ENCODE data around the gene OR6J1. TPM values are rescaled to one million over a fixed set of nuclear protein-coding genes. Genes with fewer than 3 reads are reported as not detected.

OR6J1 gene
- total and polyA plus RNA-seq, 9 of the 15 experiments (the other 6 are each of a cell fraction or from before 2014, with no cell fraction given): not detected

- TF ChIP-seq ZBTB17 (CRISPR knock-in tag; IDR thresholded peaks at IDR 0.05): no peak
These were observed 49.9 kb downstream of the OR6J1 start (continued) for GRCh38 chr14:22594156-22594716.

GRCh38 chr14:22593601-22594000 is 50.6 kb downstream of the OR6J1 start:
- DNase-seq (ENCODE audit: extremely low read depth in 1 of 4, low spot score in 3 of 4): no peak
- Histone ChIP-seq H3K27ac (ENCODE audit: extremely low read depth, low read depth, low read length) (no peak overlapping the region), H3K36me3 (ENCODE audit: control insufficient read depth, insufficient read depth, low read length) (no peaks in the 10 kb centered on the region), H3K27me3 (ENCODE audit: control insufficient read depth in 2 of 2, insufficient read depth in 2 of 2, low read length in 2 of 2) (no peaks in the 10 kb centered on the region), H3K4me3 (no peak overlapping the region), H3K4me2 (ENCODE audit: insufficient read depth, low read length) (peak overlapping the region; percentile 36; the same call in 1 of the 2 replicates), H3K79me2 (ENCODE audit: control insufficient read depth, insufficient read depth, low read length) (peaks cover 7% of the 10 kb centered on the region), H2AFZ (ENCODE audit: low read depth, low read length) (no peak overlapping the region), H3K9me3 (replicated peaks; ENCODE audit: control insufficient read depth, insufficient read depth, low read depth, low read length) (no peaks in the 10 kb centered on the region), H3K4me1 (replicated peaks in 1 of 2; ENCODE audit: control insufficient read depth in 2 of 2, insufficient read depth in 2 of 2, low read length in 2 of 2) (peaks cover 23 to 46% of the 10 kb centered on the region in 2 experiments), H4K20me1 (replicated peaks; ENCODE audit: control insufficient read depth, insufficient read depth, low read length) (no peaks in the 10 kb centered on the region), H3K9me1 (ENCODE audit: control insufficient read depth, insufficient read depth, low read length) (no peaks in the 10 kb centered on the region), H3K9ac (ENCODE audit: insufficient read depth in 1 of 2, low read depth in 2 of 2, low read length in 2 of 2) (no peak overlapping the region)
- TF ChIP-seq SFPQ (IDR thresholded peaks at IDR 0.05; ENCODE audit: low read depth, low read length): no peak
- no peak for TF ChIP-seq NFIX (CRISPR knock-in tag; IDR thresholded peaks at IDR 0.05; ENCODE audit: low read depth)
- TF ChIP-seq ZNF408 (CRISPR knock-in tag; IDR thresholded peaks at IDR 0.05; ENCODE audit: low read depth): no peak
- TF ChIP-seq HOMEZ (CRISPR knock-in tag; IDR thresholded peaks at IDR 0.05): no peak
- TF ChIP-seq CAMTA2 (CRISPR knock-in tag; conservative IDR thresholded peaks at IDR 0.05): no peak
- no peak for FAIRE-seq
- intact Hi-C loops (cut with micrococcal nuclease): no loop called here
- CTCF ChIA-PET (ENCODE audit: low intra/inter-chr PET ratio): no interaction called here
- WGBS (ENCODE audit: insufficient coverage, low coverage, missing lambda C conversion rate): 0% methylated on average over 1 of the region's 2 CpGs
- BruUV-seq (replicated peaks): no TSS peak
- no peak for ATAC-seq
- POLR2A ChIA-PET: interaction anchor here (0.7 to 1.4 kb wide), 3 partner anchors 9 to 65 kb away, joined by 3 to 8 read pairs (median 4); no protein-coding TSS in a partner anchor
- in situ Hi-C loops (cut with MboI): no loop called here
